Immature natural killer cell (primary cell): ENCODE measurements around the gene TSACC. TPM values are rescaled to one million over a fixed set of nuclear protein-coding genes. Genes with fewer than 3 reads are reported as not detected.
A peak's percentile ranks its signal among the peaks of the same experiment; 100 is the strongest.
"Not testable (repeated sequence)": the region's sequence is repeated elsewhere in the genome, so short reads cannot be mapped to it uniquely, and the experiment has no call there.

Experiments
- DNase-seq, 3 donors: peaks; one replicate each; pipeline ENCODE4 v3.0.0; 2022; ENCODE audit warnings: mixed read lengths in 1 of 3
- H3K27ac Mint-ChIP-seq, 6 donors: one replicate each; pipeline ENCODE4 v1.8.0; 2020; ENCODE audit warnings: mixed read lengths in 6 of 6, mild to moderate bottlenecking in 5 of 6, inconsistent platforms in 4 of 6, moderate library complexity in 3 of 6
- H3K27me3 Mint-ChIP-seq, 3 donors: one replicate each; pipeline ENCODE4 v1.8.0; 2020 to 2021; ENCODE audit warnings: low read depth in 3 of 3, mild to moderate bottlenecking in 3 of 3, mixed read lengths in 3 of 3, moderate library complexity in 3 of 3, inconsistent platforms in 1 of 3
- H3K36me3 Mint-ChIP-seq, 3 donors: one replicate each; pipeline ENCODE4 v1.8.0; 2020; ENCODE audit warnings: mixed read lengths in 3 of 3, inconsistent platforms in 2 of 3, mild to moderate bottlenecking in 2 of 3
- H3K4me1 Mint-ChIP-seq, 2 donors: one replicate each; pipeline ENCODE4 v1.8.0; 2020; ENCODE audit warnings: inconsistent platforms in 2 of 2, mild to moderate bottlenecking in 2 of 2, mixed read lengths in 2 of 2, moderate library complexity in 1 of 2
- H3K4me3 Mint-ChIP-seq, 5 donors: one replicate each; pipeline ENCODE4 v1.8.0; 2020; ENCODE audit warnings: mild to moderate bottlenecking in 5 of 5, mixed read lengths in 5 of 5, inconsistent platforms in 3 of 5, moderate library complexity in 3 of 5
- H3K9me3 Mint-ChIP-seq, 6 donors: one replicate each; pipeline ENCODE4 v1.8.0; 2020; ENCODE audit warnings: mild to moderate bottlenecking in 6 of 6, mixed read lengths in 6 of 6, inconsistent platforms in 4 of 6, moderate library complexity in 3 of 6
- polyA plus RNA-seq, 3 donors: library from polyadenylated mRNA; unstranded; fragments of 300-500 nt; fragmentation: Illumina TruSeq; gene quantifications; one replicate each; pipeline ENCODE4 v1.2.3, GENCODE V29; 2021

Gene TSACC
- polyA plus RNA-seq, 3 donors from 2014 or later, result 0.62 TPM; not detected in 2

- H3K4me1 Mint-ChIP-seq, result no peaks in the 10 kb centered on the region
- no peaks in the 10 kb centered on the region for H3K9me3 Mint-ChIP-seq
- no peaks in the 10 kb centered on the region for H3K36me3 Mint-ChIP-seq
- H3K27me3 Mint-ChIP-seq, result peaks cover 5 to 20% (median 5%) of the 10 kb centered on the region in 3 donors
- no peak for DNase-seq
- no peak overlapping the region for H3K27ac Mint-ChIP-seq
- H3K4me3 Mint-ChIP-seq, result no peak overlapping the region
Measured at GRCh38 chr1:156357977-156358376, 19.7 kb downstream of the TSACC start.

GRCh38 chr1:156358641-156359040, 20.3 kb downstream of the TSACC start:
- Mint-ChIP-seq H3K4me3 (no peak overlapping the region), H3K4me1 (no peaks in the 10 kb centered on the region), H3K27me3 (peaks cover 5 to 20% (median 5%) of the 10 kb centered on the region in 3 donors), H3K36me3 (no peaks in the 10 kb centered on the region), H3K27ac (peak overlapping the region in 1 of 6 donors; percentile 30), H3K9me3 (no peaks in the 10 kb centered on the region)
- no peak for DNase-seq

DNA sequence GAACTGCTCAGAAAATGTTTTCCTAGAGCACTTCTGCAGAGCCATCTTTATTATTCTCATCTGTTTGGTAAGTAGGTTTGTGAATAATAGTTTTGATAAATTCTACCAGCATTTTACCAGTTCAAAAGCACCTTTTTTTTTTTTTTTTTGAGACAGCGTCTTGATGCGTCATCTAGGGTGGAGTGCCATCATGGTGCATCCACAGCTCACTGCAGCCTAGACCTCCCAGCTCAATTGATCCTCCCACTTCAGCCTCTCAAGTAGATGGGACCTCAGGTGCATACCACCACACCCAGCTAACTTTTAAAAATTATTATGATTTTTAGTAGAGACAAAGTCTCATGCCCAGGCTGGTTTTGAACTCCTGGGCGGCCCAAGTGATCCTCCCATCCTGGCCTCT, 20.9 kb downstream of the TSACC start:
- Mint-ChIP-seq H3K36me3 (no peaks in the 10 kb centered on the region), H3K27me3 (peaks cover 5 to 20% (median 5%) of the 10 kb centered on the region in 3 donors), H3K4me3 (no peak overlapping the region), H3K27ac (no peak overlapping the region), H3K9me3 (no peaks in the 10 kb centered on the region), H3K4me1 (no peaks in the 10 kb centered on the region)
- no peak for DNase-seq

- Mint-ChIP-seq H3K36me3 (no peaks in the 10 kb centered on the region), H3K27me3 (peaks cover 3 to 17% (median 5%) of the 10 kb centered on the region in 3 donors), H3K9me3 (no peaks in the 10 kb centered on the region), H3K27ac (peak overlapping the region in 1 of 6 donors; percentile 13), H3K4me1 (no peaks in the 10 kb centered on the region), H3K4me3 (no peak overlapping the region)
- DNase-seq, result no peak
Measured at GRCh38 chr1:156359973-156360372, 21.6 kb downstream of the TSACC start.

DNA sequence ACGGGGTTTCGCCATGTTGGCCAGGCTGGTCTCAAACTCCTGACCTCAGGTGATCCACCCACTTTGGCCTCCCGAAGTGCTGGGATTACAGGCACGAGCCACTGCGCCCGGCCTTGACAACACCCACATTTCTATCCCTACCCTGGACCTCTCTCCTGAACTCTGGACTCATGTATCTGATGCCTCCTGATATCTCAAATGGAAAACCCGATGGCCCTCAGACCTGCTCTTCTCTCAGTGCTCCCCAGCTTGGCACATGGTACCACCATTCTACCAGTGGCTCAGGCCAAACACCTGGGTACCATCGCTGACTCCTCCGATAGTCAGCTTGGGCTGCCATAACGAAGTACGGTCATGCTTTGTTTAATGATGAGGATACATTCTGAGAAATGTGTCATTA, 22.2 kb downstream of the TSACC start:
- DNase-seq, result no peak
- Mint-ChIP-seq H3K27ac (no peak overlapping the region), H3K27me3 (peaks cover 5 to 17% (median 8%) of the 10 kb centered on the region in 3 donors), H3K36me3 (no peaks in the 10 kb centered on the region), H3K4me1 (no peaks in the 10 kb centered on the region), H3K9me3 (no peaks in the 10 kb centered on the region), H3K4me3 (no peak overlapping the region)

DNA sequence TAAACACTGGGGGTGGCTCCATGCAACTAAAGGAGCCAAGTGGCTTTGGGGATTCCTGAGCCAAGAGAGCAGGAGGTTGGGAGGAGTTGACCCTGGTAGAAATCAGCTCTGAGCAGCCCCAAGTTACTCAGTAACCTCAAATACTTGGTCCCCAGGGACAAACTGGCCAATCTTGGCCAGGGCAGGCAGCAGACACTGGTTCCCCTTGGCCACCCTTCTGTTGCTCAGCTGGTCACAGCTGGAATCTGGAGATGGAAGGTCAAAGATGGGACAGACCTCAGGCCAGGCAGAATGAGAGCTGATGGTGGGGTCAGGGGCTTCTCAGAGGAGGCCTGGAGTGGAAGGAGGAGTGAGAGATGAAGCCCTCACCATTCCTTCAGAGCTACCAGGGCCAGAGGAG, 27.4 kb downstream of the TSACC start:
- no peaks in the 10 kb centered on the region for H3K9me3 Mint-ChIP-seq
- H3K27ac Mint-ChIP-seq, result no peak overlapping the region
- peaks cover 0 to 4% of the 10 kb centered on the region in 2 donors for H3K4me1 Mint-ChIP-seq
- peaks cover 3 to 5% (median 4%) of the 10 kb centered on the region in 3 donors for H3K27me3 Mint-ChIP-seq
- H3K36me3 Mint-ChIP-seq, result peaks cover 0 to 5% (median 0%) of the 10 kb centered on the region in 3 donors
- no peak for DNase-seq
- H3K4me3 Mint-ChIP-seq, result no peak overlapping the region

DNA sequence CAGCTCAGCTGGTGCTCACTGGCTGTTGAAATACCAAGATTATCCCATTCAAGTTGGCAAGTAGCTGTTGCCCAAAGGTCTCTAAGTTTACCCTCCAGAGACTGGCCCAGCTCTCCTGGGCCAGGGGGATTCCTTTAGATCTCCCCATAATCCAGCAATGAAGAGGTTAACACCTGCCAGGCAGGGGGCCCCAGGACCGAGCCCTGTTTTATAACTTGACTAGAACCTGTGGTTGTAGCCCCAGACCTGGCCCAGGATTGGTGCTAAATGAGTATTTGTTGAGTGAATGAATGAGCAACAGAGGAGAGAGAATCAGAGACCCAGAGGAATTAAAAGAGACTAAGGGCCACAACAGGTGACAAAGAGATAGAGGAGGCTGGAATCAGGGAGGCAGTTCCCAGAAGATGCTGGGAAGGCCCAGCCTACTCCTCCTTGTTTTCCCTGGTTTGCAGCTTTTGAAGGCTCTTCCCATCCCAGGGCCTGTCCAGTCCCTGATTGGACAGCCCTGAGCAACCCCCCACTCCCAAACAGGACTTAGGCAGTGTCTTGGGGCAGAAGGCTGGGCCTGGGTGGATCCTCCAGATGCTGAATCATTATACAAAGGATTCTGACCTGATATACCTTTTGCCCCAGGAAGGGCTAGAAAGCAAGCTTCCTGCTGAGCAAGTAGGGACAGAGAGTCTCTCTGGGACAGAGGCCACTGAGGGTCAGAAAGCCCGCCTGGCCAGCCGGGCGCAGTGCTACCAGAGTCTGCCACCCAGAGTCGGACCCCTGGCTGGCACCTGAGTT, 28.2 kb downstream of the TSACC start:
- no peak overlapping the region for H3K27ac Mint-ChIP-seq
- peaks cover 0 to 5% (median 0%) of the 10 kb centered on the region in 3 donors for H3K36me3 Mint-ChIP-seq
- H3K27me3 Mint-ChIP-seq, result peaks cover 3 to 6% (median 4%) of the 10 kb centered on the region in 3 donors
- no peak for DNase-seq
- peaks cover 0 to 4% of the 10 kb centered on the region in 2 donors for H3K4me1 Mint-ChIP-seq
- H3K4me3 Mint-ChIP-seq, result no peak overlapping the region
- H3K9me3 Mint-ChIP-seq, result no peaks in the 10 kb centered on the region

GRCh38 chr1:156367383-156368156, 29.2 kb downstream of the TSACC start:
- Mint-ChIP-seq H3K9me3 (no peaks in the 10 kb centered on the region), H3K4me1 (peaks cover 0 to 4% of the 10 kb centered on the region in 2 donors), H3K27me3 (peaks cover 3 to 13% (median 4%) of the 10 kb centered on the region in 3 donors), H3K36me3 (peaks cover 0 to 5% (median 0%) of the 10 kb centered on the region in 3 donors), H3K4me3 (no peak overlapping the region), H3K27ac (no peak overlapping the region)
- no peak for DNase-seq

- H3K9me3 Mint-ChIP-seq, result no peaks in the 10 kb centered on the region
- H3K4me3 Mint-ChIP-seq, result no peak overlapping the region
- DNase-seq, result no peak
- H3K27me3 Mint-ChIP-seq, result peaks cover 3 to 16% (median 4%) of the 10 kb centered on the region in 3 donors
- no peak overlapping the region for H3K27ac Mint-ChIP-seq
- peaks cover 0 to 5% (median 0%) of the 10 kb centered on the region in 3 donors for H3K36me3 Mint-ChIP-seq
- peaks cover 0 to 4% of the 10 kb centered on the region in 2 donors for H3K4me1 Mint-ChIP-seq
Measured at GRCh38 chr1:156368157-156368658, 29.9 kb downstream of the TSACC start.

DNA sequence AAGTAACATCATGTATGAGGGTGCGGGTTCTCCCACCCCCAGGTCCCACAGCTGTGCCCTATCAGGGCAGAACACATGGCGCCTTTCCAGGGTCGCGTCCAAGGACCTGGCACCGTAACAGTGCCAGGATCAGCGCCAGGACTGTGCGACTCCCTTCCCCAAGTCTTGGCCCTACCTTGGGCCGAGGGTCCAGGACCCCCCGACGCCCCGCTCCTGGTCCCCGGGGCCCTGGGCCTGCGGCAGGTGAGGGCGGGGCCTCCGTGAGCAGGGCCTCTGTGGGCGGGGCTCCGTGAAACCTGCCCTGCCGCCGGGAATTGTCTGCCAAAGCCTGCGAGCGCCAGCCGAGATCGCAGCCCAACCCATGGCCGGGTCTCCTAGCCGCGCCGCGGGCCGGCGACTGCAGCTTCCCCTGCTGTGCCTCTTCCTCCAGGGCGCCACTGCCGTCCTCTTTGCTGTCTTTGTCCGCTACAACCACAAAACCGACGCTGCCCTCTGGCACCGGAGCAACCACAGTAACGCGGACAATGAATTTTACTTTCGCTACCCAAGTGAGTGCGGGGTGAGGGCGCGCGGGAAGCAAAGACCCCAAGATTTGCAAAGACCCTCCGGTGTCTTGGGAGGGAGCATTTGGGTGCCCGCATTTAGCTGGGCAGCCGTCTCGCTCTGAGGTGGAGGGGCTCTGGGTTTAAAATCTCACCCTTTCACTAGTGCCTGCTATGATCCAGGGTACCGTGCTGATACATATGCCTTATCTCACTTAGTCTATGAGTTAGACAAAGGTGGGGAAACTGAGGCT, 30.8 kb downstream of the TSACC start, which contains the start of gene RHBG:
Gene RHBG, plus strand, starts transcription at position 323 of the 796 bp plus-strand sequence. Its CDS starts 39 bp downstream, at position 362.
- peaks cover 0 to 4% of the 10 kb centered on the region in 2 donors for H3K4me1 Mint-ChIP-seq
- H3K27me3 Mint-ChIP-seq, result peaks cover 3 to 18% (median 4%) of the 10 kb centered on the region in 3 donors
- no peaks in the 10 kb centered on the region for H3K9me3 Mint-ChIP-seq
- H3K36me3 Mint-ChIP-seq, result peaks cover 0 to 5% (median 0%) of the 10 kb centered on the region in 3 donors
- H3K27ac Mint-ChIP-seq, result no peak within 1 kb of the TSS
- peak within 1 kb of the TSS in 2 of 5 donors; percentile 49 to 68 for H3K4me3 Mint-ChIP-seq
- DNase-seq, result no peak

DNA sequence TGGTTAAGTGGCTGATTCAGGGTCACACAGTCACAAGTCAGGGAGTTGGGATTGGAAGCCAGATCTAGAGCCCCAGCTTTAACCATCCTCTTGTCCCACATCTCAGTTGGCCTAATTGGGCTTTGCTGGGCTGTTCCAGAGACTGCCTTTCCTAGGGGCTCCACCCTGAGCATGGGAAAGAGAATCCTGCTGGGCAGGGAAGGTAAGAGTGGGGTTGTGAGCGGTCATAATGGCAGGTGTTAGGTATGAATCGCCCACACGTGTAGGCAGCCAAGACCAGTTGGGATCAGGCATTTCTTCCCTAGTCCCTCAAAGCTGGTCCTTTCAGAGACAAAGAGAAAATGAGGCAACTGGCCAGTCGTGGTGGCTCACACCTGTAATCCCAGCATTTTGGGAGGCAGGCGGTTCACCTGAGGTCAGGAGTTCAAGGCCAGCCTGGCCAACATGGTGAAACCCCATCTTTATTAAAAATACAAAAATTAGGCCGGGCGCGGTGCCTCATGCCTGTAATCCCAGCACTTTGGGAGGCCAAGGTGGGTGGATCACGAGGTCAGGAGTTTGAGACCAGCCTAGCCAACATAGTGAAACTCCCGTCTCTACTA, 31.5 kb downstream of the TSACC start:
- H3K9me3 Mint-ChIP-seq, DNase-seq, H3K36me3 Mint-ChIP-seq, H3K4me3 Mint-ChIP-seq, H3K4me1 Mint-ChIP-seq, H3K27ac Mint-ChIP-seq: not testable (repeated sequence)
- H3K27me3 Mint-ChIP-seq, result peaks cover 3 to 18% (median 4%) of the 10 kb centered on the region in 3 donors

- Mint-ChIP-seq H3K9me3 (no peaks in the 10 kb centered on the region), H3K27ac (no peak overlapping the region), H3K4me3 (no peak overlapping the region), H3K4me1 (peaks cover 0 to 4% of the 10 kb centered on the region in 2 donors), H3K27me3 (peaks cover 3 to 13% (median 4%) of the 10 kb centered on the region in 3 donors), H3K36me3 (peaks cover 0 to 5% (median 0%) of the 10 kb centered on the region in 3 donors)
- DNase-seq, result no peak
Measured at GRCh38 chr1:156371553-156372264, 33.4 kb downstream of the TSACC start.
